Activated CD8-positive, alpha-beta memory T cell treated with anti-CD3 and anti-CD28 coated beads, Interleukin-2, amount 50 U/mL, for 1 hour (primary cell): ENCODE measurements around the gene NDP.

Experiments used
- DNase-seq: peaks from one replicate; pipeline ENCODE4 v3.0.0-alpha.2; 2020; ENCODE audit errors: extremely low read depth

NDP gene

GRCh38 chrX:43973249-43974099 is at the start of gene NDP:
NDP (minus strand) TSS chrX:43973390; CDS start chrX:43958645, 14,745 bp downstream.
- DNase-seq, result no peak

- DNase-seq, result no peak
These were observed 49.8 kb upstream of the NDP start for GRCh38 chrX:44022964-44023363.

- DNase-seq, result no peak
These were observed 47.5 kb upstream of the NDP start for GRCh38 chrX:44020693-44021092.

- DNase-seq, result no peak
These were observed 46.7 kb upstream of the NDP start for GRCh38 chrX:44019911-44020310.

- DNase-seq, result no peak
These were observed 44.5 kb upstream of the NDP start for GRCh38 chrX:44017676-44018075.

- no peak for DNase-seq
These were observed 43.7 kb upstream of the NDP start for GRCh38 chrX:44016906-44017305.

- no peak for DNase-seq
These were observed 39.4 kb upstream of the NDP start for GRCh38 chrX:44012484-44013096.

- DNase-seq, result no peak
These were observed 38.3 kb upstream of the NDP start for GRCh38 chrX:44011506-44011905.

GRCh38 chrX:44010626-44011025 is 37.4 kb upstream of the NDP start:
- no peak for DNase-seq

GRCh38 chrX:44006081-44006480 is 32.9 kb upstream of the NDP start:
- DNase-seq, result no peak

GRCh38 chrX:44003975-44004374 is 30.8 kb upstream of the NDP start:
- DNase-seq, result no peak

- DNase-seq, result no peak
These were observed 29.4 kb upstream of the NDP start for GRCh38 chrX:44002567-44002966.

GRCh38 chrX:43998374-43998773 is 25.2 kb upstream of the NDP start:
- no peak for DNase-seq

GRCh38 chrX:43996491-43996890 is 23.3 kb upstream of the NDP start:
- no peak for DNase-seq

GRCh38 chrX:43986083-43986482 is 12.9 kb upstream of the NDP start:
- DNase-seq, result no peak

GRCh38 chrX:43985511-43985910 is 12.3 kb upstream of the NDP start:
- DNase-seq, result no peak

GRCh38 chrX:43978226-43978625 is 5.0 kb upstream of the NDP start:
- DNase-seq, result no peak

- no peak for DNase-seq
These were observed 3.0 kb upstream of the NDP start for GRCh38 chrX:43976205-43976604.

- no peak for DNase-seq
These were observed 2.6 kb upstream of the NDP start for GRCh38 chrX:43975796-43976195.

- no peak for DNase-seq
These were observed 1.7 kb upstream of the NDP start for GRCh38 chrX:43974741-43975465.

GRCh38 chrX:43974100-43974475 is 898 bp upstream of the NDP start:
- no peak for DNase-seq
